ENCODE measurements around the gene RALGPS1. TPM values are rescaled to one million over a fixed set of nuclear protein-coding genes. Genes with fewer than 3 reads are reported as not detected.

The RALGPS1 gene
- total and polyA plus RNA-seq, 2 of the 8 experiments (the other 6 are each of a cell fraction or from before 2014, with no cell fraction given), result 20.0 to 23.5 TPM

GRCh38 chr9:126906091-126906490 lies 8.5 kb upstream of the RALGPS1 start (continued):
- TF ChIP-seq, protein P1, sequence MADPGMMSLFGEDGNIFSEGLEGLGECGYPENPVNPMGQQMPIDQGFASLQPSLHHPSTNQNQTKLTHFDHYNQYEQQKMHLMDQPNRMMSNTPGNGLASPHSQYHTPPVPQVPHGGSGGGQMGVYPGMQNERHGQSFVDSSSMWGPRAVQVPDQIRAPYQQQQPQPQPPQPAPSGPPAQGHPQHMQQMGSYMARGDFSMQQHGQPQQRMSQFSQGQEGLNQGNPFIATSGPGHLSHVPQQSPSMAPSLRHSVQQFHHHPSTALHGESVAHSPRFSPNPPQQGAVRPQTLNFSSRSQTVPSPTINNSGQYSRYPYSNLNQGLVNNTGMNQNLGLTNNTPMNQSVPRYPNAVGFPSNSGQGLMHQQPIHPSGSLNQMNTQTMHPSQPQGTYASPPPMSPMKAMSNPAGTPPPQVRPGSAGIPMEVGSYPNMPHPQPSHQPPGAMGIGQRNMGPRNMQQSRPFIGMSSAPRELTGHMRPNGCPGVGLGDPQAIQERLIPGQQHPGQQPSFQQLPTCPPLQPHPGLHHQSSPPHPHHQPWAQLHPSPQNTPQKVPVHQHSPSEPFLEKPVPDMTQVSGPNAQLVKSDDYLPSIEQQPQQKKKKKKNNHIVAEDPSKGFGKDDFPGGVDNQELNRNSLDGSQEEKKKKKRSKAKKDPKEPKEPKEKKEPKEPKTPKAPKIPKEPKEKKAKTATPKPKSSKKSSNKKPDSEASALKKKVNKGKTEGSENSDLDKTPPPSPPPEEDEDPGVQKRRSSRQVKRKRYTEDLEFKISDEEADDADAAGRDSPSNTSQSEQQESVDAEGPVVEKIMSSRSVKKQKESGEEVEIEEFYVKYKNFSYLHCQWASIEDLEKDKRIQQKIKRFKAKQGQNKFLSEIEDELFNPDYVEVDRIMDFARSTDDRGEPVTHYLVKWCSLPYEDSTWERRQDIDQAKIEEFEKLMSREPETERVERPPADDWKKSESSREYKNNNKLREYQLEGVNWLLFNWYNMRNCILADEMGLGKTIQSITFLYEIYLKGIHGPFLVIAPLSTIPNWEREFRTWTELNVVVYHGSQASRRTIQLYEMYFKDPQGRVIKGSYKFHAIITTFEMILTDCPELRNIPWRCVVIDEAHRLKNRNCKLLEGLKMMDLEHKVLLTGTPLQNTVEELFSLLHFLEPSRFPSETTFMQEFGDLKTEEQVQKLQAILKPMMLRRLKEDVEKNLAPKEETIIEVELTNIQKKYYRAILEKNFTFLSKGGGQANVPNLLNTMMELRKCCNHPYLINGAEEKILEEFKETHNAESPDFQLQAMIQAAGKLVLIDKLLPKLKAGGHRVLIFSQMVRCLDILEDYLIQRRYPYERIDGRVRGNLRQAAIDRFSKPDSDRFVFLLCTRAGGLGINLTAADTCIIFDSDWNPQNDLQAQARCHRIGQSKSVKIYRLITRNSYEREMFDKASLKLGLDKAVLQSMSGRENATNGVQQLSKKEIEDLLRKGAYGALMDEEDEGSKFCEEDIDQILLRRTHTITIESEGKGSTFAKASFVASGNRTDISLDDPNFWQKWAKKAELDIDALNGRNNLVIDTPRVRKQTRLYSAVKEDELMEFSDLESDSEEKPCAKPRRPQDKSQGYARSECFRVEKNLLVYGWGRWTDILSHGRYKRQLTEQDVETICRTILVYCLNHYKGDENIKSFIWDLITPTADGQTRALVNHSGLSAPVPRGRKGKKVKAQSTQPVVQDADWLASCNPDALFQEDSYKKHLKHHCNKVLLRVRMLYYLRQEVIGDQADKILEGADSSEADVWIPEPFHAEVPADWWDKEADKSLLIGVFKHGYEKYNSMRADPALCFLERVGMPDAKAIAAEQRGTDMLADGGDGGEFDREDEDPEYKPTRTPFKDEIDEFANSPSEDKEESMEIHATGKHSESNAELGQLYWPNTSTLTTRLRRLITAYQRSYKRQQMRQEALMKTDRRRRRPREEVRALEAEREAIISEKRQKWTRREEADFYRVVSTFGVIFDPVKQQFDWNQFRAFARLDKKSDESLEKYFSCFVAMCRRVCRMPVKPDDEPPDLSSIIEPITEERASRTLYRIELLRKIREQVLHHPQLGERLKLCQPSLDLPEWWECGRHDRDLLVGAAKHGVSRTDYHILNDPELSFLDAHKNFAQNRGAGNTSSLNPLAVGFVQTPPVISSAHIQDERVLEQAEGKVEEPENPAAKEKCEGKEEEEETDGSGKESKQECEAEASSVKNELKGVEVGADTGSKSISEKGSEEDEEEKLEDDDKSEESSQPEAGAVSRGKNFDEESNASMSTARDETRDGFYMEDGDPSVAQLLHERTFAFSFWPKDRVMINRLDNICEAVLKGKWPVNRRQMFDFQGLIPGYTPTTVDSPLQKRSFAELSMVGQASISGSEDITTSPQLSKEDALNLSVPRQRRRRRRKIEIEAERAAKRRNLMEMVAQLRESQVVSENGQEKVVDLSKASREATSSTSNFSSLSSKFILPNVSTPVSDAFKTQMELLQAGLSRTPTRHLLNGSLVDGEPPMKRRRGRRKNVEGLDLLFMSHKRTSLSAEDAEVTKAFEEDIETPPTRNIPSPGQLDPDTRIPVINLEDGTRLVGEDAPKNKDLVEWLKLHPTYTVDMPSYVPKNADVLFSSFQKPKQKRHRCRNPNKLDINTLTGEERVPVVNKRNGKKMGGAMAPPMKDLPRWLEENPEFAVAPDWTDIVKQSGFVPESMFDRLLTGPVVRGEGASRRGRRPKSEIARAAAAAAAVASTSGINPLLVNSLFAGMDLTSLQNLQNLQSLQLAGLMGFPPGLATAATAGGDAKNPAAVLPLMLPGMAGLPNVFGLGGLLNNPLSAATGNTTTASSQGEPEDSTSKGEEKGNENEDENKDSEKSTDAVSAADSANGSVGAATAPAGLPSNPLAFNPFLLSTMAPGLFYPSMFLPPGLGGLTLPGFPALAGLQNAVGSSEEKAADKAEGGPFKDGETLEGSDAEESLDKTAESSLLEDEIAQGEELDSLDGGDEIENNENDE (IDR thresholded peaks at IDR 0.05; ENCODE audit: insufficient replicate concordance, low read length), result no peak
- TF ChIP-seq SUZ12 (IDR thresholded peaks at IDR 0.05; ENCODE audit: low read length) (no peak), TEAD4 (IDR thresholded peaks at IDR 0.05; ENCODE audit: low read depth, low read length) (no peak), GABPA (IDR thresholded peaks at IDR 0.05; ENCODE audit: borderline replicate concordance, insufficient read depth, low read length) (no peak), YY1 (IDR thresholded peaks at IDR 0.05; ENCODE audit: low read depth, low read length) (no peak), FOSL1 (IDR thresholded peaks at IDR 0.05; ENCODE audit: insufficient read depth, low read depth, low read length) (no peak), GTF2F1 (IDR thresholded peaks at IDR 0.05; ENCODE audit: borderline replicate concordance, low read depth, low read length) (no peak), SP2 (IDR thresholded peaks at IDR 0.05; ENCODE audit: low read length) (no peak)

Data from H1 (cell line).